GM18505 (cell line): ENCODE measurements around the gene VPS8.

Experiments
- ATAC-seq: cut with Tn5 transposase; IDR thresholded peaks from one replicate; pipeline ENCODE4 v1.9.1; 2021; ENCODE audit not compliant: unreplicated experiment
- POLR2A ChIP-seq: IDR thresholded peaks from 4 replicates; pipeline ENCODE4 v1.6.1; 2011; ENCODE audit warnings: borderline replicate concordance; ENCODE audit not compliant: insufficient read depth, insufficient read length; ENCODE audit errors: extremely low read depth

VPS8 gene

GRCh38 chr3:185051801-185052200 is 239.8 kb downstream of the VPS8 start:
- no peak for ATAC-seq
- TF ChIP-seq POLR2A, result no peak

- TF ChIP-seq POLR2A, result no peak
- ATAC-seq, result no peak
Measured at GRCh38 chr3:185052631-185053030, 240.7 kb downstream of the VPS8 start.

DNA sequence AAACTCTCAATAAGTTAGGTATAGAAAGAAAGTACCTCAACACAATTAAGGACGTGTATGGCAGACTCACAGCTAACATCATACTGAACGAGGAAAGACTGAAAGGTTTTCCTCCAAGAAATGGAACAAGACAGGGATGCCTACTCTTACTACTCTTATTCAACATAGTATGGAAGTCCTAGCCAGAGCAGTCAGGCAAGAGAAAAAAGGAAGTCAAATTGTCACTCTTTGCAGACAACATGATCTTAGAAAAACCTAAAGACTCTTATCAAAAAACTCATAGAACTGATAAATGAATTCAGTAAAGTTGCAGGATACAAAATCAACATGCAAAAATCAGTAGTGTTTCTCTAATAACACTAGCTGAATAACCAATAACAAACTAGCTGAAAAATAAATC is 244.9 kb downstream of the VPS8 start:
- ATAC-seq, result no peak
- no peak for TF ChIP-seq POLR2A

- no peak for ATAC-seq
- no peak for TF ChIP-seq POLR2A
Measured at GRCh38 chr3:185057829-185058228, 245.9 kb downstream of the VPS8 start.

DNA sequence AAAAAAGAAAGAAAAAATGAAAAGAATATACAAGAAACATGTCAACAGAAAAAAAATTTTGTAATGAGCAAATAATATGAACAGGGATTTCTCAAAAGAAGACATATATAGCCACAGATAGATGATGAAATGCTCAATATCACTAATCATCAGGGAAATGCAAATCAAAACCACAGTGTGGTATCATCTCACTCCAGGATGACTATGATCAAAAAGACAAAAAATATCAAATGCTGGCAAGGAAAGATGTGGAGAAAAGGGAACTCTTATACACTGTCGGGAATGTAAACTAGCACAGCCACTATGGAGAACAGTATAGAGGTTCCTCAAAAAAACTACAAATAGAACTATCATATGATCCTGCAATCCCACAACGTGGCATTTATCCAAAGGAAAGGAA is 246.8 kb downstream of the VPS8 start:
- TF ChIP-seq POLR2A, result no peak
- ATAC-seq, result no peak

- TF ChIP-seq POLR2A, result no peak
- no peak for ATAC-seq
Measured at GRCh38 chr3:185059766-185060165, 247.8 kb downstream of the VPS8 start.

- ATAC-seq, result no peak
- no peak for TF ChIP-seq POLR2A
Measured at GRCh38 chr3:185060655-185061054, 248.7 kb downstream of the VPS8 start.

GRCh38 chr3:185062191-185062590 is 250.2 kb downstream of the VPS8 start:
- TF ChIP-seq POLR2A, result no peak
- ATAC-seq, result no peak

DNA sequence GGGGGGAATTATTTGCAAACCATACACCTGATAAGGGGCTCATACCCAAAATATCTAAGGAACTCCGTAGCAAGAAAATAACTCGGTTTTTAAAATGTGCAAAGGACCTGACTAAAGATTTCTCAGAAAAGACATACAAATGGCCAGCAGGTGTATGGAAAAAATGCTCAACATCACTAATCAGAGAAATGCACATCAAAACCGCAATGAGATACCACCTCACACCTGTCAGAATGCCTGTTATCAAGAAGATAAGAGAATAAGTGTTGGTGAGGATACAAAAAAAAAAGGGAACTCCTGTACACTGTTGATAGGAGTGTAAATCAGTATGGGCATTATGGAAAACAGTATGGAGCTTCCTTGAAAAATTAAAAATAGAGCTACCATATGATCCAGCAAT is 251.5 kb downstream of the VPS8 start:
- ATAC-seq, result no peak
- no peak for TF ChIP-seq POLR2A

DNA sequence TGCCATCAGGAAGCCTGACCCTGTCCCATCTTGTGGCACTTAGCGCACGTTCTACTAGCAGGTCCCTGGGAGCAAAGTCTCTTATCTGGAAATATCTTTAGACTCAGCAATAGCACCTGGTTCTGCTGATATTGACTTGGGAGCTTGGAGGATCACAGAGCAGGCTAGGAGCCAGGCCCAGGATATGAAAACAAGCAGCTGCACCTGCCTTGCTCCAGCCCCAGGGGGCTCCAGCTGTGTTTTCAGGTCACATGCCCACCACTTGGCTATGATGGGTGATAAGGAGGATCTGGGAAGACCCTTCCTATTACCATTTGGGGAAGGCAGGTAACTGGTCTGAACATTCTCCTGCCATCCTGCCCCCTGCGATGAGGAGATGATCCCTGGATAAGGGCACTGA is 253.1 kb downstream of the VPS8 start:
- no peak for ATAC-seq
- TF ChIP-seq POLR2A, result no peak

- ATAC-seq, result no peak
- no peak for TF ChIP-seq POLR2A
Measured at GRCh38 chr3:185066251-185066650, 254.3 kb downstream of the VPS8 start.

DNA sequence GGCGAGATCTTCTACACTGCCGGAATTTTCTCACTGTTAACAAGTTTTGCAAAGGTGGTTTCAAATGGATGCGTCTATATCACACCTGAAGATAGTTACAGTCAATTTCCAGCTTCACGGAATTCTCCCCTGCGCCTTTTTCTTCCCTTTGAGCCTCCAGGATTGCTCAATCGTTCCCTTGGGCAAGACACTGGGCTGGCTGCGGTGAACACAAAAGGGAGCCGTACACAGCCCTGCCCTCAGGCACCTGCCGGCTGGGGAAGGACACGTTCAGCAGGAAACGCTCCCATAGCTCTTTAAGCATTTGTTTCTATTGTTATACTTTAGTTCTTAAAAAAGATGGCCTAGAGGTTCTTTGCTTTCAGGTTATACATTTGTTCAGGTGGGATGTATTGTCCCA is 255.2 kb downstream of the VPS8 start:
- no peak for ATAC-seq
- no peak for TF ChIP-seq POLR2A

DNA sequence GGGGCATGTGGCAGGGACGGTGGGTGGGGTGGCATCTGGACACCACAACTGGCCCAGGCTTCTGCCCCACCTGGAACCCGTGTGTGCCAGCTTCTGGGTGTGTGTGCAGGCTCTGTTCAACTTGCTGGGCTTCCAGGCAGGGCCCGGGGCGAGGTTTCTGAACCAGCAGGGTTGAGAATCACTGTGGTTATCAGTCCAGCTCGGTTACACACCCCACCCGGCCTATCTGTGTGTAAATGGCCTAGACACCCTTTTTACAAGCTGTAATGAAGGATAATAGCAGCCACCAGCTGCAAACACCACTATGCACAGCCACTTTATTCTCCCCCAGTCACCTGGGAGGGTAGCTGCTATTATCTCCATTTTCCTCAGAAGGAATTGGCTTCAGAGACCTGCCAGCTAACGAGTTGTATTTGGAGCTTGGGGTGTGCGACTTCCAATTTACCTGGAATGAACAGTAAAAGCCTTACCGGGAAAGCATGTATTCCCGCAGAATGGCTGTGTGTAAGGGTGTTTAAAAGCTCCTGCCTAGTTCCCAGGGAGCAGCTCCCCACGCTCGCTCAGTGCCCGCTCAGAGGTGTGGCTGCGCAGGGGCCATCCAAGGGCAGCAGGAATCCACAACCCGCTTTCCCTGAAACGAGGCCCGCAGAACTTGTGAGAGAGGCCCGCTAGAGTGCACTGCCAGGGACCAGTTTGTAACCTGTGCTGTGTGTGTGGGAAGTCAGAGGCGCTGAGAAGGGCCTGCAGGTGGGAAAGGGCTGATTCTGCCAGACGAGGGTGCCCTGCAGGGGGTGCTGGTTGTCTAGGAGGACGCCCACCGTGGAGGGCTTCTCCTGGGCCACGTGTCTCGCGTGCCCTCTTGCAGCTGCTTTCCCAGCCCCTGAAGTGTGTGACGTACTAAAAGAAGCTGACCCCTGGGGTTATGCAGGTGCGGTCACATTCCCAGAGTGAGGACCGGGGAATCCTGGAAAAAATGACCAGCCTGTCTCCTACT is 257.4 kb downstream of the VPS8 start:
- no peak for ATAC-seq

More for the DNA sequence above, 257.4 kb downstream of the VPS8 start:
- TF ChIP-seq POLR2A, result no peak
